ENCODE results near the gene ESYT3.

- TF ChIP-seq CTCF (conservative IDR thresholded peaks at IDR 0.05) = no peak
- TF ChIP-seq ZFX (IDR thresholded peaks at IDR 0.05) = no peak
Observed at GRCh38 chr3:138511945-138512344, 77.5 kb downstream of the ESYT3 start.

Data from C4-2B (cell line).